NCI-H1105 treated with DMSO at 0.1 percent for 48 hours (cell line): ENCODE results near the gene ASB16.
"Not testable (repeated sequence)": the region's sequence is repeated elsewhere in the genome, so short reads cannot be mapped to it uniquely, and the experiment has no call there.

Experiments used
- DNase-seq: peaks from one replicate; lab custom pipeline; 2025; lab: John Stamatoyannopoulos, UW

The ASB16 gene

DNA sequence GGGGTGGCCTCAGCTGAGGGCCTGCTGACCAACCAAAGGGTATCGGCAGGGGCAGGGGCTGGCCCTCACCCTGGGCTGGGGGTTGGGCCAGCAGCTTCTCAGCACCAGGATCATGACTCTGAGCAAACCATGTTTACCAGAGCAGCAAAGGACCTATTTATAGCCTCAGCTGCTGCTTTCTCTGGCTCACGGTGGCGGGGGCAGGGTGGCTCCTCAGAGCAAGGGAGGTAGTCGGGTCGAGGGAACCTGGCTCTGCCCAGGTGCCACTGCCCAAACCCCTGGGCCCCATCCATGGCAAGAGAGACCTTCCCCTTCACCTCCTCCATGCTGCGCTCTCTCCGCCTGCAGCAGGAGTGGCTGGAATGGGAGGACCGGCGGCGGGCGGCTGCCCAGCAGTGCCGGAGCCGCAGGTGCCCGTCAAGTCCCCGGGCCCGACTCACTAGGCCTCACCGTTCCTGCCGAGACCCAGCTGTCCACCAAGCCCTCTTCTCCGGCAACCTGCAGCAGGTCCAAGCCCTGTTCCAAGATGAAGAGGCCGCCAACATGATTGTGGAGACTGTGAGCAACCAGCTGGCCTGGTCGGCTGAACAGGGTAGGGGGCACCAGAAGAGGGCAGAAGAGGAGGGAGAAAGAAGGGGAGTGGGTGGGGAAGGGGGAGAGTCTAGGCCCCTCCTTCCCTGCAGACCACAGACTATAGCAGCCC is at the start of gene ASB16:
Gene ASB16 (plus strand): TSS at position 206 of the 703 bp plus-strand sequence. CDS start 86 bp downstream, at position 292.
- DNase-seq, result peak; percentile 33

DNA sequence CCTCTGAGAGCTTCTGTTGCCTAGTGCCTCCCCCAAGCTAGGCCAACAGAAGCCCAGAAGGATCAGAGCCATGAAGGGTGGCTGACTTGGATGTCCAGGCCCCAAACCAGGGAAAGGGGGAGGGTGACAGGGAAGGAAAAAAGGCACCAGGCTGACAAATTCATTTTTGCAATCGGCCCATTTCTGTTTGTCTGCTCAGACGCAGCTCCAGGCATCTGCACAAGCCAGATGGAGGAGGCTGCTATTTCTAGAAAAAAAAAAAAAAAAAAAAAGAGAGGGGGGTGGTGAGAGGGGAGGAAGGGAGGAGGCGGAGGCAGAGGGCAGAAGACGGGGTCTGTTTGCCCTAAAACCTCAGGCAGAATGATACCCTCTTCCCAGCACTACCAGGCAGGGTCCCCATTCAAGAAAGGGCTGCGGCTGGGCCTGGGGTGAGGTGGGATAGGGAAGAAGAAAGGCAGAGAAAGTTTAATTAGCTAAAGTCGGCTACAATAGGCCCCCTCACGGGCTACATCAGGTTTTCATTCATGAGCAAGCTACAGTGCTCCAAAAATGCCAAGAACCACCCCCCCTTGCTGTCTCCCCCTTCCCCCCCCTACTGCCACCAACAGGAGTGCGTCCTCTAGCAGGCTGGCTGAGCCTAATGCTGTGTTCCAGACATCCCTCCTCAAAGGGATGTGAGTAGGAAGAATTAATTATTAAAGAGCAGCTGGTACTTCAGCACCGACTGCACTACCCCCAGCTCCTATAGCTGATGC is 49.5 kb upstream of the ASB16 start:
- DNase-seq, result no peak

- DNase-seq, result no peak
Measured at GRCh38 chr17:44121997-44122815, 48.3 kb upstream of the ASB16 start.

DNA sequence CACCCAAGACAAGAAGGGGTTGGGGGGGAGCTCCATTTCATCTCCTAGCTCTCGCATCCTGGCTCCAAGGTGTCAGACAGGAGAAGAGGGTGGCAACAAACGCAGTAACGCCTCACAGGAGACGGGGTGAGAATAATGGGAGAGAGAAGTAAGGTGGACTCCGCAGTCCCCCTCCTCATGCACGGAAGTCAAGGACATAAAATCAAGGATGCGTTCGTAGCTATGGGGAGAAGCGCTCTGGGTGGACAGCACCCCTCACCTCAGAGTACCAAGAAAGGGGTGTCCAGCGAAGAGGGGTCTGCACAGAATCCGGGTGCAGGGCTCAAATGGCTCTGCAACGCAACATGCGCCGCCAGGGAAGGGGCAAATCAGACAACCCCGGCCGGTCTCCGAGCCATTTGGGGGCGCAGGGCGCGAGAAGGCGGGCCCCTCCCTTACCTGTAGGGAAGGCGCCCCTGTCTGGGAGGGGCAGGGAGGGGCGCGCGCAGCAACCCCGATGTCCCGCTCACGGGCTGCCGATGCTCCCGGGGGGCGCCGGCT is 47.6 kb upstream of the ASB16 start:
- no peak for DNase-seq

DNA sequence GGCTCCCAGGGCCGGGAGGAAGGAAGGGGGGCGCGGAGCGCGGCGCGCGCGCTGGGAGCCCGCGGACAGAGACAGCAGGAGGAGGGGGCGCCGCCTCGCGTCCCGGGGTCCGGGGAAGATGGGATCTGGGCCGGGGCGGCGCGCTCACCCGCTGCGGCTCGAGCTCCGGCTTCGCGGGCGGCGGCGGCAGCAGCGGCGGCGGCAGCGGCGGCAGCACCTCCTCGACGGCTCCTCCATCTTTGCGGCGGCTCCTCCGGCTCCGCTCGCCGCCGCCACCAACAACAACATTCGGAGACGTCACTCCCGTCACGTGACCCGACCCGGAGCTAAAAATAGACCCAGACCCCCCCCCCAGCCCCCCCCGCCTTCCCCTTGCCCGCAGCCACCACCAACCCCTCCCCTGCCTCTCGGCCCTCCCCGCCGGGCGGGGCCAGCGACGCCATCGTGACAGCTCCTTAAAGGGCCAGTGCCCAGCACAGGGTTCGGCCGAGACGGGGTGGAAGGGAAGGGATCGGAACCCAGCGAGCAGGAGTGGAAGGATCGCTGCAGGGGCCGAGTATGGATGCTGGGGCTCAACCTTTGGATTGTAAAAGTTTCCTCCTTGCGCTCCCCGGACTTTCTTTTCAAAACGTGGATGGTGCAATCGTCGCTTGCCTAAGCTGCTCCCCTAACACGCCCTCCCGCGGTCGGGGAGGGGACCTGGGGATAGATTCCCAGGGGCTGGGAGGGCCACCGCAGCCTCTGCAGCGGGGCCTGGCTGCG is 47.0 kb upstream of the ASB16 start, which contains the start of gene HDAC5:
Gene HDAC5 (minus strand): TSS at position 286 of the 762 bp plus-strand sequence. CDS start 6,126 bp downstream, outside the sequence.
- DNase-seq, result peak; percentile 84

- DNase-seq, result no peak
Measured at GRCh38 chr17:44124118-44124438, 46.4 kb upstream of the ASB16 start.

GRCh38 chr17:44128383-44128782 is 42.1 kb upstream of the ASB16 start:
- DNase-seq, result no peak

GRCh38 chr17:44130693-44131349 is 39.7 kb upstream of the ASB16 start:
- no peak for DNase-seq

- DNase-seq, result not testable (repeated sequence)
Measured at GRCh38 chr17:44131372-44131771, 39.1 kb upstream of the ASB16 start.

DNA sequence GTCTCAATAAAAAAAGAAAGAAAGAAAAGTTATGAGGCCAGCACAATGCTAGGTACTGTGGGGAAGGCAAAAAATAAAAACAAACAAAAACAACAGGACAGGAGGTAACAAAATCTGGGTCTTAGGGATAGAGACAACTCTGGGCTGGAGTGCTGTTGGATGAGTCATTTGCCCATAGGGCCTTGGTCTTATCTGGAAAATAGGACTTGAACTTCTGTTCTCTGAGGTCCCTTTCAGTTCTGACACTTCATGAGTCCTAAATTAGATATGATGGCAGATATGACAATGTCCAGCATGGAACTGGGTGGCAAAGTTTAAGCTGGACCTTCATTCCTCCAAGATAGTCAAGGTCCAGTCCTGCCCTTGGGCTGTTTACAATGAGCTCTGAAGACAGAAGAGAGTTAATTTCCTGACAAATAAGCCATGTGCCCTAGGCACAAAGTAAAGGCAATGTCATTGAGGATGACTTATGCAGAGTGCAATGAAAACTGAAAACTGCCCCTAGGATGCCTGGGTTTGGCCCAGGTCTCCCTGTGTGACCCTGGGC is 38.2 kb upstream of the ASB16 start:
- no peak for DNase-seq

- no peak for DNase-seq
Measured at GRCh38 chr17:44133918-44134476, 36.5 kb upstream of the ASB16 start.

GRCh38 chr17:44134752-44135568 is 35.5 kb upstream of the ASB16 start:
- no peak for DNase-seq

- DNase-seq, result peak; percentile 14
Measured at GRCh38 chr17:44137891-44138709, 32.4 kb upstream of the ASB16 start.

- DNase-seq, result not testable (repeated sequence)
Measured at GRCh38 chr17:44143921-44144320, 26.6 kb upstream of the ASB16 start.

DNA sequence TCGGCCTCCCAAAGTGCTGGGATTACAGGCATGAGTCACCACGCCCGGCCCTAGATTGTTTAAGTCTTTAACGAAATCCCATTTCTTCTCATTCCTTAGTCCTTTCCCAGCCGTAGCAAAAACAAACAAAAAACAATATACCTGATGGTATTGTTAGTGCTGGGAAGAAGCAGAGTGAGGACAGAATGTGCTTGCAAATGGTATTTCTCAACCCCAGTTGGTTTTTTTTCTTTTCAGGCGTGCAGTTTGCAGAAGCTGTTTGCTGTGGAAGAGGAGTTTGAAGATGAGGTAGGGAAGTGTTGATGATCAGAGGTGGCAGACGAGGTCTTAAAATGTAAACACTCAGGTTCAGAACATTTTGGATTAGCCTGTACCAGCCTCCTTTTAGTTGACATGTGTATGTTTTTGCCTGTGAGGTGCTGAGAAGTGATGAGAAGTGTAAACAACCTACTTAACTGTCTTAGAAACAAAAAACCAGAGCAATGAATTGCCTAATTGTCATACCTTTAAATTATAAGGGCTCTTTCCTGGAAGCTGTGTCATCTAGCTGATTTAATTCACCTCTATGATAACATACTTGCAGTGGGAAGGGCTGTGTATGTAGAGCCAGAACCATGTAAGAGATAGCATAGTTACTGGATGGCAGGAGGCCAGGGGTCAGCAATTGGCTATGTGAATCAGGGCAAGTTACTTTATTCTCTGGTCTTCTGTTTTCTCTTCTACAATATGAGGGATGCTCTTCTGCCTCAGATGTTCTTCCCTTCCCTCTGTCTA is 25.4 kb upstream of the ASB16 start:
- no peak for DNase-seq

GRCh38 chr17:44146375-44147346 is 23.8 kb upstream of the ASB16 start:
- no peak for DNase-seq

GRCh38 chr17:44147812-44148211 is 22.7 kb upstream of the ASB16 start:
- DNase-seq, result no peak
